Spleen (tissue), 11 donors: Measurements from ENCODE around the gene P2RY14. TPM values are rescaled to one million over a fixed set of nuclear protein-coding genes. Genes with fewer than 3 reads are reported as not detected.

Experiments used
- DNase-seq: peaks from one replicate; pipeline ENCODE4 v3.0.0-alpha.2; 2020
- H3K27ac ChIP-seq, 8 donors: fragments of 200-600 bp; sonication (generic) in 7 of 8; 1 replicate in 4 of 8; 2 replicates in 4 of 8; pipeline versions ENCODE4 v1.5.0 to v1.8.0; 2016 to 2021; ENCODE audit warnings: inconsistent platforms in 4 of 8, mild to moderate bottlenecking in 4 of 8, moderate library complexity in 1 of 8
- H3K27me3 ChIP-seq, 7 donors: fragments of 200-600 bp; sonication (generic) in 6 of 7; replicated peaks in 1 of 7; 1 replicate in 4 of 7; 2 replicates in 3 of 7; pipeline versions ENCODE4 v1.5.0 to v1.8.0; 2016 to 2021; ENCODE audit warnings: inconsistent platforms in 3 of 7, mild to moderate bottlenecking in 1 of 7
- H3K36me3 ChIP-seq, 6 donors: fragments of 200-600 bp; sonication (generic) in 5 of 6; 1 replicate in 4 of 6; 2 replicates in 2 of 6; pipeline versions ENCODE4 v1.5.0 to v1.8.0; 2016 to 2021; ENCODE audit warnings: inconsistent platforms in 2 of 6
- H3K4me1 ChIP-seq, 6 donors: fragments of 200-600 bp; sonication (generic) in 5 of 6; 1 replicate in 3 of 6; 2 replicates in 3 of 6; pipeline versions ENCODE4 v1.5.0 to v1.8.0; 2016 to 2021; ENCODE audit warnings: inconsistent platforms in 3 of 6
- H3K4me3 ChIP-seq, 8 donors: fragments of 200-600 bp; sonication (generic) in 7 of 8; 1 replicate in 4 of 8; 2 replicates in 4 of 8; pipeline versions ENCODE4 v1.5.0 to v1.8.0; 2016 to 2021; ENCODE audit warnings: inconsistent platforms in 4 of 8, mild to moderate bottlenecking in 4 of 8, moderate library complexity in 2 of 8
- H3K9me3 ChIP-seq, 8 donors: fragments of 200-600 bp; sonication (generic) in 7 of 8; 1 replicate in 4 of 8; 2 replicates in 4 of 8; pipeline versions ENCODE4 v1.5.0 to v1.8.0; 2016 to 2021; ENCODE audit warnings: inconsistent platforms in 4 of 8
- POLR2A ChIP-seq, 3 donors: fragments of 450-650 bp; IDR thresholded peaks; one replicate each; pipeline ENCODE4 v1.5.1; 2017; ENCODE audit warnings: antibody characterized with exemption in 3 of 3, mild to moderate bottlenecking in 1 of 3
- POLR2AphosphoS5 ChIP-seq, 3 donors: sonication (generic); formaldehyde crosslinking; IDR thresholded peaks; one replicate each; pipeline ENCODE4 v1.5.1; 2017; ENCODE audit warnings: antibody characterized with exemption in 3 of 3
- WGBS, 5 donors: extraction: QIAGEN DNeasy Blood & Tissue Kit in 3 of 5; methylation state at CpG; one replicate each; pipeline versions ENCODE4 v1.1.5 to v1.1.7; 2013 to 2018; 5-methylcytosine and 5-hydroxymethylcytosine counted together
- intact Hi-C: fragments of 100-400 bp; cut with DNase I; formaldehyde crosslinking; loops from one replicate; pipeline ENCODE4 v1.15.0; 2023; ENCODE audit warnings: low total_unique reads
- polyA plus RNA-seq, 3 donors: library from polyadenylated mRNA; stranded (reverse); fragments of 200-250 nt; gene quantifications; one replicate each; pipeline ENCODE4 v1.2.1, GENCODE V29; 2013
- total RNA-seq, 7 donors: library from RNA; depleted of rRNA in 3 of 7; stranded (reverse); fragments of >200 nt in 3 of 7; fragmentation: NEBNext Ultra II Directional in 4 of 7; extraction: Animal tissue kit (Norgen Biotek cat#: 25700) in 4 of 7; gene quantifications; one replicate each; pipeline versions ENCODE4 v1.1.0 to v1.2.1, GENCODE V29; 2016 to 2021
- TF ChIP-seq, protein P1 (sequence below), 11 experiments: fragments of 200-600 bp in 7 of 11; fragments of 450-650 bp in 4 of 11; sonication (generic) in 4 of 11; IDR thresholded peaks in 8 of 11; conservative IDR thresholded peaks in 3 of 11; 1 replicate in 7 of 11; 2 replicates in 4 of 11; pipeline versions ENCODE4 v1.4.0 to v1.8.0; 2016 to 2021; ENCODE audit warnings: antibody characterized with exemption in 11 of 11, inconsistent platforms in 4 of 11, mild to moderate bottlenecking in 1 of 11
- donor health status: healthy with polysubstance abuse.
- donor health status: DM: no; HTN: no; CAD: no; lungs with moderate emphysema.
- donor health status: DM: no; HTN: no; CAD: no.
- donor health status: Bipolar disorder and iron deficiency.
- donor health status: healthy.
- donor health status: DM: no; HTN: no; CAD: no.
- donor health status: DM: yes; HTN: yes; CAD: no.

The P2RY14 gene
- total and polyA plus RNA-seq, 10 donors = 0.32 to 5.2 (median 1.9) TPM

DNA sequence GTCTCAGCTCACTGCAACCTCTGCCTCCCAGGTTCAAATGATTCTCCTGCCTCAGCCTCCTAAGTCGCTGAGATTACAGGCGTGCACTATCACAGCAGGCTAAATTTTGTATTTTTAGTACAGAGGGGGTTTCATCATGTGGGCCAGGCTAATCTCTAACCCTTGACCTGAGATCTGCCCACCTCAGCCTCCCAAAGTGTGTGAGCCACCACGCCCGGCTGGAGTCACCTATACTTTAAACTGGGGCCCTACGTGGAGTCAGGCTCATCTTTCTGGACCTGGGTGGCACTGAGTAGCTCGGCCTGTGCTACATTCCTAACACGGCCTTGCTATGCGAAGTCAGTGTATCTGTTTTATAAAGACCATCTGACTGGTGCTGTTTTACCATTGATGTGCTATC, 81.1 kb downstream of the P2RY14 start:
- DNase-seq = no peak
- no peak overlapping the region for H3K4me3 ChIP-seq
- H3K27ac ChIP-seq = no peak overlapping the region
- no peaks in the 10 kb centered on the region for H3K4me1 ChIP-seq
- WGBS, 5 donors = 95 to 98% (median 97%) methylated on average over 8 of the region's 8 CpGs
- H3K9me3 ChIP-seq = no peaks in the 10 kb centered on the region
- intact Hi-C loops = no loop called here
- TF ChIP-seq, protein P1, sequence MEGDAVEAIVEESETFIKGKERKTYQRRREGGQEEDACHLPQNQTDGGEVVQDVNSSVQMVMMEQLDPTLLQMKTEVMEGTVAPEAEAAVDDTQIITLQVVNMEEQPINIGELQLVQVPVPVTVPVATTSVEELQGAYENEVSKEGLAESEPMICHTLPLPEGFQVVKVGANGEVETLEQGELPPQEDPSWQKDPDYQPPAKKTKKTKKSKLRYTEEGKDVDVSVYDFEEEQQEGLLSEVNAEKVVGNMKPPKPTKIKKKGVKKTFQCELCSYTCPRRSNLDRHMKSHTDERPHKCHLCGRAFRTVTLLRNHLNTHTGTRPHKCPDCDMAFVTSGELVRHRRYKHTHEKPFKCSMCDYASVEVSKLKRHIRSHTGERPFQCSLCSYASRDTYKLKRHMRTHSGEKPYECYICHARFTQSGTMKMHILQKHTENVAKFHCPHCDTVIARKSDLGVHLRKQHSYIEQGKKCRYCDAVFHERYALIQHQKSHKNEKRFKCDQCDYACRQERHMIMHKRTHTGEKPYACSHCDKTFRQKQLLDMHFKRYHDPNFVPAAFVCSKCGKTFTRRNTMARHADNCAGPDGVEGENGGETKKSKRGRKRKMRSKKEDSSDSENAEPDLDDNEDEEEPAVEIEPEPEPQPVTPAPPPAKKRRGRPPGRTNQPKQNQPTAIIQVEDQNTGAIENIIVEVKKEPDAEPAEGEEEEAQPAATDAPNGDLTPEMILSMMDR (IDR thresholded peaks at IDR 0.05 in 8 of 11, conservative IDR thresholded peaks at IDR 0.05 in 3 of 11) = no peak
- TF ChIP-seq POLR2AphosphoS5 (IDR thresholded peaks at IDR 0.05) (no peak), POLR2A (IDR thresholded peaks at IDR 0.05) (no peak)
- H3K36me3 ChIP-seq = peaks cover 0 to 10% (median 0%) of the 10 kb centered on the region in 6 donors
- H3K27me3 ChIP-seq = no peaks in the 10 kb centered on the region

DNA sequence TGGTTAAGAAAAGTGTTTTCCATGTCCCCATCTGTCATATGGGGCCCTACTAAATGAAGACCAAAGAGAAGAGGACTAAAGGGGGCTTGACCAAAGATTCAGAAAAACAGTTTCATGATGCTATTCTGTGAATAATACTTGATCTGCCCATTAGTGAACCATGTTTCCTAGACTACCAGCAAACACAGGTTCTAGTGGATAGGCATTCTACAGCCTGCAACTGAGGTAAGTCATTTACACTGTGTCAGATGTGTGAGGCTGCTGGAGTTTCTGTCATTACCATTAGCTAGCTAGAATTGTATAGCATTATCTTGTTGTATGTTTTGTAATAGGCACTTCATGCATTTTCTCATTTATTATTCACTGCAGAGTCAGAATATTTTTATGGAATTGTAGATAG, 81.9 kb downstream of the P2RY14 start:
- Histone ChIP-seq H3K27ac (no peak overlapping the region), H3K9me3 (no peaks in the 10 kb centered on the region), H3K27me3 (no peaks in the 10 kb centered on the region), H3K4me1 (no peaks in the 10 kb centered on the region), H3K36me3 (peaks cover 0 to 10% (median 0%) of the 10 kb centered on the region in 6 donors), H3K4me3 (no peak overlapping the region)
- TF ChIP-seq POLR2AphosphoS5 (IDR thresholded peaks at IDR 0.05) = no peak
- no peak for TF ChIP-seq POLR2A (IDR thresholded peaks at IDR 0.05)
- TF ChIP-seq, protein P1 (IDR thresholded peaks at IDR 0.05 in 8 of 11, conservative IDR thresholded peaks at IDR 0.05 in 3 of 11) = no peak
- DNase-seq = no peak
- intact Hi-C loops = no loop called here

DNA sequence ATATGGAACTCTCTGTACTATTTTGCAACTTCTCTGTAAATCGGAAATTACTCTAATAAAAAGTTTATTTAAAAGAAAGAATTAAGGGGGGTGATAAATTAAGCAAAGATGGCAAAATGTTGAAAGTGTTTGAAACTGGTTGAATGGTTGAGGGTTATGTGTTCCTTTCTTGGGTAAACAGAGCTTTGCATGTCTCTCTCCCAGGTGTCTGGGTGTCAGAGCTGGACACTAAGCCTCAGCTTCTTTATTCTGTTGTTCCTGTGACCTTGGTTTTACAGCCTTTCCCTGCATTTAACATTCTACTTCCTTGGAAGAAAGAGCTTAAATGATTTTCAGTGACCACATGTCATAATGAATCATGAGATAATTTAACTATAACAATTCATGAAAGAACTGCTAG, 82.5 kb downstream of the P2RY14 start:
- no peaks in the 10 kb centered on the region for H3K9me3 ChIP-seq
- intact Hi-C loops = no loop called here

DNA sequence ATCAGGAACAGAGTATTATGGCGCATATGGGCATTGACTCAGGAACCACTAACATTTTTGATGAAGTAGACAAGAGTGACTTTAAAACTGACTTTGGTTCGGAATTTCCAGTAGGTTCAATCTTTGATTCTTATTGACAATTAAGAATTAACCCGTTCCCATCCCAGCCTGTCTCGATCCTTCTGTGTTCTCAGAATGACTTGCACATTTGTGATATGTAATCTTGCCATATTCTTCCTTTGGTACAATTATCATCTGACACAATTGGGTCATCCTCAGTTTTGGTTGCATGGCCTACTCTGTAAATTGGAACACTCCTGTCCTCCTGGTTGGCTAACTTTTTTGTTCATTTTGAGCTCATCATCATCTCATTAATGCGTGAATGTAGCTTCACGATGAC, 85.8 kb downstream of the P2RY14 start:
- TF ChIP-seq POLR2AphosphoS5 (IDR thresholded peaks at IDR 0.05) (no peak), POLR2A (IDR thresholded peaks at IDR 0.05) (no peak)
- TF ChIP-seq, protein P1 (IDR thresholded peaks at IDR 0.05 in 8 of 11, conservative IDR thresholded peaks at IDR 0.05 in 3 of 11) = no peak
- Histone ChIP-seq H3K36me3 (peaks cover 0 to 12% (median 0%) of the 10 kb centered on the region in 6 donors), H3K4me3 (no peak overlapping the region), H3K9me3 (no peaks in the 10 kb centered on the region), H3K27me3 (no peaks in the 10 kb centered on the region), H3K27ac (no peak overlapping the region), H3K4me1 (no peaks in the 10 kb centered on the region)
- intact Hi-C loops = no loop called here
- no peak for DNase-seq
- WGBS, 5 donors = 91 to 99% (median 92%) methylated on average over 6 of the region's 6 CpGs

More for the DNA sequence above, 82.5 kb downstream of the P2RY14 start:
- WGBS, 5 donors = 84 to 100% (median 92%) methylated on average over 1 of the region's 1 CpG
- TF ChIP-seq POLR2AphosphoS5 (IDR thresholded peaks at IDR 0.05) (no peak), POLR2A (IDR thresholded peaks at IDR 0.05) (no peak)
- TF ChIP-seq, protein P1 (IDR thresholded peaks at IDR 0.05 in 8 of 11, conservative IDR thresholded peaks at IDR 0.05 in 3 of 11) = no peak
- DNase-seq = no peak
- H3K4me1 ChIP-seq = no peaks in the 10 kb centered on the region
- no peak overlapping the region for H3K27ac ChIP-seq
- no peaks in the 10 kb centered on the region for H3K27me3 ChIP-seq
- peaks cover 0 to 12% (median 0%) of the 10 kb centered on the region in 6 donors for H3K36me3 ChIP-seq
- no peak overlapping the region for H3K4me3 ChIP-seq
